ENCODE data around the gene SDR42E1.

Gene SDR42E1

DNA sequence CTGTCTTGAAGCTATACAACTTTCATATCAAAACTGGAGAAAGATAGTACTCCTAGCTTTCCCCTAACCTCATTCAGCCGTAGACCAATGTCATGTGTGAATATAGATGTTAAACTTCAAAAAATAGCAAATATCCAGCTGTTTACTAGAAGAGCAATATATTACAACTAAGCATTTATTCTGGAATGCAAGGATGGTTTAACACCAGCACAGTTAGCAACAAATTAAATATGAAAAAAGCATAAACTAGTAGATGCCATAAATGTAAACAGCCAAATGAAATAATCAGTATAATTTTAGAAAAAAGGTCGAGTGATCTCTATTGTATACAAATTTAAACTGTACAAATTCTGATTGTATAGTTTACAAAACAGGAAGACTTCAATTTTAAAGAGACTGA, 59.7 kb downstream of the SDR42E1 start:
- in situ Hi-C loops (cut with HindIII; ENCODE audit: low sequenced_read_pairs), result no loop called here

DNA sequence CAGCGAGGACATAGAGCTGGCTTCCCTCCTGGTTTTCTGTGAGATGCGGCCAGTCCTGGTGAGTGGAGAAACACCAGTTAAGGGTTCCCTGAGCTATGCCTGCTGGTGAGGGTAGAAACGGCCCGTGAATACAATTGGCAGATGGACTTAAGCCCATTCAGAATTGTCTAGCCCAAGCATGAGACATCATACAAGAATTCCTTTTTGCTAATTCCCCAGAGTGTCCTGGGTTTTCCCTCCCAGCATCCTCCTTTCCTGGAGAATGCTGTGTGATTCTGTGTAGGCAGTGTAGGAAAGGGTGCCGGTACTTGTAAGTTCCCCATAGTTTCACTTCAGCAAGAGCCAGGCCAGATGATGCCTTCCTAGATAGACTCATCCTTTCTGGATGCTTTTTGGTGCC, 65.1 kb downstream of the SDR42E1 start:
- in situ Hi-C loops (cut with HindIII; ENCODE audit: low sequenced_read_pairs), result no loop called here

DNA sequence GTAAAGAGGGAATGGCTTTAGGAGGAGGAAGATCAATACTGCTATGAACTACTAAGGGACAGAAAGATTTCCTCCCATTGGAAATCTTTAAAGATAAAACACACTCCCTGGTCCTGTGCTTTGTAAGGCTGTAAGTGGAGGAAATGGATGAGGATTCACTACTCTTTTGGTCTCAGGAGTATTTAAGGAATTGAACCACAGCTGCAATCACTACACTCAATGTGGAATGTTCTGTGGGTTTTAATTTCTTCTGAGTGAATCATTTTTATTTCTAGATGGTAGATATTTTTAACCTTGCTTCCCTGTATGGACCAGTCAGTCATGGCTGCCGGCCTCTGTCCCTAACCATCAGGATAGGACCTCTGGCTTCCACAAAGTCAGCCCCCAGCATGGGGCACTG, 65.6 kb downstream of the SDR42E1 start:
- in situ Hi-C loops (cut with HindIII; ENCODE audit: low sequenced_read_pairs), result no loop called here

DNA sequence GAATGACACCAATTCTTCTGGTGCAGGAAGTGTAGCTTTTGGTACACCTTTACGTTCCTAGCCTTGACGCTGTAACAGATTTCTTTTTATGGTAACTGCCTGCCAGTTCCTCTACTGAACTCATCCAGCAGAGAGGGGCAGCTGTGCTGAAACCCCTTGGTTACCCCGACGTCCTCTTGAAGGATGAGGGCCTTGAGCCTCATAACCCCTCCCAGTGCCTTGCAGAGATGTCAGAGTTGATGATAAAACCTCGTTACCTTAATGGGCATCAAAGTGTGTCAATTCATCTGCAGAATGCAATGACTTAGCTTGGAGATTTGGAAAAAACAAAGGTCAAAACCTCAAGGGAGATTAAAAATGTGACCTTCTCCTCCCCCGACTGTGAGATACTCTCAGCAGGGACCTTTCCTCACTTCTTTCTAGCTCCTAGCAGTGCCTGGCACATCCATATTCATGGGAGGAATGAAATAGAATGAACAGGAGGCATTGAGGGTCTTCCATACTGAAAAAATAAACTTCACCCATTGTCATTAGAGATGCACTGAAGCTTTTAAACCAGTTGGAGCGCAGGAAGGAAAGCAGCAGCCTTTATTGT, 69.2 kb downstream of the SDR42E1 start:
- in situ Hi-C loops (cut with HindIII; ENCODE audit: low sequenced_read_pairs), result no loop called here

DNA sequence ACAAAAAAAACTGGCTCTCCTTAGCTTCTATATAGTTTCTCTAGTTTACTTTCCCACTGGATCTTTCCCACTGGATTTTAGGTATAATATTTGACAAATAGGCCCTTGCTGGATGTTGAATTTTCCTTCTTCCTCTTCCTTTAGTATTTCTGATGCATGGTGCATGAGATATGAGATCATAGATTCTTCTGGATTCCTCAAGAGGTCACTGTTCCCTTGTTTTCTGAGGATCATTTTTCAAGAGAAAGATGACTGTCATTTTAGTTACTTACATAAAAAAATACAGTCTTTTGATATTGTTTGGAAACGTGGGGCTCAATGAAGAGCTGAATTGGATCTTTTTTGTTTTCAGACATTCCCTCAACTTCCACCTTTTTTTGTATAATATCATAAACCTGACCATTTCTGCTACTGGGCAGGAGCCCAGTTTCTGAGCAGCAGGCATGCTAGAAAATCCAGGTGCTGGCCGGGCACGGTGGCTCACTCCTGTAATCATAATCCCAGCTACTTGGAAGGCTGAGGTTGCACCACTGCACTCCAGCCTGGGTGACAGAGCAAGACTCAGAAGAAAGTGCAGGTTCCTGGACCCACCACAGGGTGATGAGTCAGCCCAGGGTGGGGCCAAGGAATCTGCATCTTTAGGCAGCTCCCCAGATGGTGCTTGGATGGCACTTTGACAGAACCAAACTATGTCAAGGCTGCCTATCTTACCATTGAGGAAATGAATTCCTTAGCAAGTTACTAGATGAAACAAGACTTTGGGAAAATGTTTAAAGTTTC, 70.3 kb downstream of the SDR42E1 start:
- in situ Hi-C loops (cut with HindIII; ENCODE audit: low sequenced_read_pairs), result no loop called here

DNA sequence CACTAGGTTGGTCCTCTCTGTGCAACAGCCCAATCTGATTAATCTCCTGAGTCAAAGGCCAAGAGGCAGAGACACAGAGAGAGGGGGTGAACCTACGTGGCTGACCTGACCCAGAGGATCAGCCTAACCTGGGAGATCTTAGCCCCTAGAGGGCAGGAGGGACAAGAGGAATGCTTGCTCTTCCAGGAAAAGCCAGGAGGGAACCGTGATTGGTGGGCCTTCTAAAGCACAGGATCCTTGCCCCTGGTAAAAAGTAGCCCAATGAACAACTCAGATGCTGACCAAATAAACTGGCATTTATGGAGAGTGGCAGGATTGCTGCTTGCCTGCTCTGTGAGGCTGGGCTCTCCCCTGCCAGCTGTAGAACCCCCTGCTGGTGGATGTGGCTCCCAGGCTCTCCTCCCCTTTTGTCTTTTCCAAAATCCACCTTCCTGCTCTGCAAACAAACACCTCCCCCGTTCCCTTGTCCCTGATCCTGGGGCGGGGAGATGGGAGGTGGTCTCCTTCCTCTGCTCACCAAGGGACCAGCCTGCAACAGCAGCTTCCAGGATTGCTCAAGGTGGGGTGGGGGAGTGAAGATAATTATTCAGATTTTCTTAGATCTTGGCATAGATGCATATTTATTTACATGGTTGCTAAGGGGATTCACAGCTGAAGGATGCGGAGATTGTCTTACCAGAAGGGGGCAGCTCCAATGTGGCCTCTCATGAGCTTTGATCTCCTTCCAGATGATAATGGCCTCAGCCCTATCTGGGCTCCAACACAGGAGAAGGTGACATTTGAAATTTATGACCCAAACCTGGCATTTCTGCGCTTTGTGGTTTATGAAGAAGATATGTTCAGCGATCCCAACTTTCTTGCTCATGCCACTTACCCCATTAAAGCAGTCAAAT, 71.9 kb downstream of the SDR42E1 start:
- in situ Hi-C loops (cut with HindIII; ENCODE audit: low sequenced_read_pairs), result no loop called here

All from DLD1 (cell line).